ENCODE measurements around the gene OGFOD2. TPM values are rescaled to one million over a fixed set of nuclear protein-coding genes. Genes with fewer than 3 reads are reported as not detected.

Gene OGFOD2
- total and polyA plus RNA-seq, 9 of the 15 experiments (the other 6 are each of a cell fraction or from before 2014, with no cell fraction given): 1.4 to 111 (median 18.5) TPM

DNA sequence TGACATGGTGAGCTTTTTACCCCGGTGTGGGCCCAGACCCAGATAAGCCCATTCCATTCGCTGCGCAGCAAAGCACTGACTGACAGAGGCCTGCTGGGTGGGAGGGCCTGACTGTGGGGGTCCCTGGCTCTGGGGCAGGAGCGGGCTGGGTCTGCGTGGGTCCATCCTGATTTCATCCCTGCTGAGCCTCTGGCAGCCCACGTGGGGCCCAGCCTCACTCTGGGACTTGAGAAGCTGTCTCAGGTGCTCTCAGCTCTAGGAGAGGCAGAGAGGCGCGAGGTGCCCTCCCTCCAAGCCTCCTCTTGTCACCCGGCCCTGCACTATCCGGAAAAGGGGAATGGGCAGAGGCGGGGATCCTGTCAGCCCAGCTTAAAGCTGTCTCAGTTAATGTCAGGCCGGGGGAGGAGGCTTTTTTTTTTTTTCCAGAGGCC lies 9.7 kb upstream of the OGFOD2 start:
- H3K36me3 ChIP-seq (ENCODE audit: control insufficient read depth, insufficient read depth, low read length): peaks cover under 1% of the 10 kb centered on the region; the same call in 1 of the 3 replicates
- H3K4me2 ChIP-seq (ENCODE audit: insufficient read depth, low read length): peak overlapping the region; percentile 78
- peak; percentile 39 for ATAC-seq
- H3K27ac ChIP-seq (ENCODE audit: extremely low read depth, low read depth, low read length): peak overlapping the region; percentile 58; the same call in 1 of the 3 replicates
- H3K27me3 ChIP-seq (ENCODE audit: control insufficient read depth in 2 of 2, insufficient read depth in 2 of 2, low read length in 2 of 2): no peaks in the 10 kb centered on the region
- DNase-seq (ENCODE audit: extremely low read depth in 1 of 4, low spot score in 3 of 4): peak in 1 of 4 experiments; percentile 38
- BruUV-seq (replicated peaks): no TSS peak
- no peaks in the 10 kb centered on the region; the same call in 1 of the 2 replicates for H4K20me1 ChIP-seq (replicated peaks; ENCODE audit: control insufficient read depth, insufficient read depth, low read length)
- TF ChIP-seq, protein P1, sequence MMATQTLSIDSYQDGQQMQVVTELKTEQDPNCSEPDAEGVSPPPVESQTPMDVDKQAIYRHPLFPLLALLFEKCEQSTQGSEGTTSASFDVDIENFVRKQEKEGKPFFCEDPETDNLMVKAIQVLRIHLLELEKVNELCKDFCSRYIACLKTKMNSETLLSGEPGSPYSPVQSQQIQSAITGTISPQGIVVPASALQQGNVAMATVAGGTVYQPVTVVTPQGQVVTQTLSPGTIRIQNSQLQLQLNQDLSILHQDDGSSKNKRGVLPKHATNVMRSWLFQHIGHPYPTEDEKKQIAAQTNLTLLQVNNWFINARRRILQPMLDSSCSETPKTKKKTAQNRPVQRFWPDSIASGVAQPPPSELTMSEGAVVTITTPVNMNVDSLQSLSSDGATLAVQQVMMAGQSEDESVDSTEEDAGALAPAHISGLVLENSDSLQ (IDR thresholded peaks at IDR 0.05): 0 out of 2 replicates have a peak, but pooled peaks have one; percentile 10
- no peak for TF ChIP-seq GABPA (tag; conservative IDR thresholded peaks at IDR 0.05; ENCODE audit: low read depth)
- TF ChIP-seq HDAC1 (IDR thresholded peaks at IDR 0.05): no peak
- TF ChIP-seq, protein P2, sequence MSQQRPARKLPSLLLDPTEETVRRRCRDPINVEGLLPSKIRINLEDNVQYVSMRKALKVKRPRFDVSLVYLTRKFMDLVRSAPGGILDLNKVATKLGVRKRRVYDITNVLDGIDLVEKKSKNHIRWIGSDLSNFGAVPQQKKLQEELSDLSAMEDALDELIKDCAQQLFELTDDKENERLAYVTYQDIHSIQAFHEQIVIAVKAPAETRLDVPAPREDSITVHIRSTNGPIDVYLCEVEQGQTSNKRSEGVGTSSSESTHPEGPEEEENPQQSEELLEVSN (IDR thresholded peaks at IDR 0.05; ENCODE audit: borderline replicate concordance in 1 of 2, extremely low read depth in 1 of 2, insufficient read depth in 1 of 2, insufficient read length in 1 of 2, low read depth in 1 of 2, low read length in 1 of 2, poor library complexity in 1 of 2, severe bottlenecking in 1 of 2): peak in 1 of 2 experiments; percentile 15
- TF ChIP-seq SAP30 (IDR thresholded peaks at IDR 0.05; ENCODE audit: borderline replicate concordance, insufficient read depth, low read depth, low read length, poor library complexity, severe bottlenecking): peak; percentile 14
- 0 out of 4 replicates have a peak, but pooled peaks of 1 of the 2 experiments have one; percentile 14 for TF ChIP-seq SIN3A (IDR thresholded peaks at IDR 0.05; ENCODE audit: borderline replicate concordance in 2 of 2, control insufficient read depth in 1 of 2, low read depth in 2 of 2, low read length in 2 of 2)
- TF ChIP-seq RBBP5 (IDR thresholded peaks at IDR 0.05; ENCODE audit: borderline replicate concordance, insufficient read depth, low read length, poor library complexity, severe bottlenecking): peak; percentile 26
- TF ChIP-seq ZBTB7A (IDR thresholded peaks at IDR 0.05; ENCODE audit: borderline replicate concordance, control insufficient read depth, low read depth, low read length): 0 out of 2 replicates have a peak, but pooled peaks have one; percentile 1
- TF ChIP-seq, protein P3, sequence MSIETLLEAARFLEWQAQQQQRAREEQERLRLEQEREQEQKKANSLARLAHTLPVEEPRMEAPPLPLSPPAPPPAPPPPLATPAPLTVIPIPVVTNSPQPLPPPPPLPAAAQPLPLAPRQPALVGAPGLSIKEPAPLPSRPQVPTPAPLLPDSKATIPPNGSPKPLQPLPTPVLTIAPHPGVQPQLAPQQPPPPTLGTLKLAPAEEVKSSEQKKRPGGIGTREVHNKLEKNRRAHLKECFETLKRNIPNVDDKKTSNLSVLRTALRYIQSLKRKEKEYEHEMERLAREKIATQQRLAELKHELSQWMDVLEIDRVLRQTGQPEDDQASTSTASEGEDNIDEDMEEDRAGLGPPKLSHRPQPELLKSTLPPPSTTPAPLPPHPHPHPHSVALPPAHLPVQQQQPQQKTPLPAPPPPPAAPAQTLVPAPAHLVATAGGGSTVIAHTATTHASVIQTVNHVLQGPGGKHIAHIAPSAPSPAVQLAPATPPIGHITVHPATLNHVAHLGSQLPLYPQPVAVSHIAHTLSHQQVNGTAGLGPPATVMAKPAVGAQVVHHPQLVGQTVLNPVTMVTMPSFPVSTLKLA (conservative IDR thresholded peaks at IDR 0.05): 0 out of 4 replicates have a peak, but pooled peaks of 1 of the 2 experiments have one; percentile 14
- in situ Hi-C loops (cut with MboI): no loop called here
- intact Hi-C loops (cut with micrococcal nuclease): no loop called here
- no peak for FAIRE-seq
- peaks cover 33 to 50% of the 10 kb centered on the region in 2 experiments for H3K4me1 ChIP-seq (replicated peaks in 1 of 2; ENCODE audit: control insufficient read depth in 2 of 2, insufficient read depth in 2 of 2, low read length in 2 of 2)
- POLR2A ChIA-PET: interaction anchor here (0.8 to 1.4 kb wide), 5 partner anchors 11 to 269 kb away, joined by 3 to 9 read pairs (median 3); no protein-coding TSS in a partner anchor
- H3K4me3 ChIP-seq: peak overlapping the region; percentile 50
- H2AFZ ChIP-seq (ENCODE audit: low read depth, low read length): peak overlapping the region; percentile 84; the same call in 1 of the 2 replicates
- H3K79me2 ChIP-seq (ENCODE audit: control insufficient read depth, insufficient read depth, low read length): peaks cover 11% of the 10 kb centered on the region
- no peaks in the 10 kb centered on the region for H3K9me3 ChIP-seq (replicated peaks; ENCODE audit: control insufficient read depth, insufficient read depth, low read depth, low read length)
- WGBS (ENCODE audit: insufficient coverage, low coverage, missing lambda C conversion rate): 34% methylated on average over 10 of the region's 12 CpGs
- H3K9ac ChIP-seq (ENCODE audit: insufficient read depth in 1 of 2, low read depth in 2 of 2, low read length in 2 of 2): peak overlapping the region; percentile 44 to 91; a peak in 3 of 4 replicates
- peaks cover 6% of the 10 kb centered on the region for H3K9me1 ChIP-seq (ENCODE audit: control insufficient read depth, insufficient read depth, low read length)
- CTCF ChIA-PET (ENCODE audit: low intra/inter-chr PET ratio): no interaction called here

All from K562 (cell line).